MM.1S (cell line): Measurements from ENCODE around the gene PIK3R5.

Experiments
- DNase-seq: peaks from one replicate; pipeline ENCODE4 v3.0.0-alpha.2; 2015
- H2AFZ ChIP-seq: fragments of 300-600 bp; sonication (generic); 2 replicates; pipeline ENCODE4 v1.6.0; 2016; ENCODE audit warnings: antibody characterized with exemption, low read length
- H3F3A ChIP-seq: fragments of 300-600 bp; sonication (generic); 2 replicates; pipeline ENCODE4 v1.6.1; 2016; ENCODE audit warnings: mild to moderate bottlenecking, antibody characterized with exemption, low read length, moderate library complexity, mixed read lengths; ENCODE audit not compliant: insufficient read depth
- H3K27ac ChIP-seq: fragments of 300-600 bp; sonication (generic); 2 replicates; pipeline ENCODE4 v1.5.1; 2016; ENCODE audit warnings: mild to moderate bottlenecking, low read length
- H3K27me3 ChIP-seq: fragments of 300-600 bp; sonication (generic); replicated peaks from 2 replicates; pipeline ENCODE4 v1.6.0; 2016; ENCODE audit warnings: low read length; ENCODE audit not compliant: insufficient read depth
- H3K36me3 ChIP-seq: fragments of 300-600 bp; sonication (generic); replicated peaks from 2 replicates; pipeline ENCODE4 v1.6.1; 2016; ENCODE audit warnings: mild to moderate bottlenecking, low read length, mixed read lengths; ENCODE audit not compliant: insufficient read depth
- H3K4me1 ChIP-seq: fragments of 300-600 bp; sonication (generic); 2 replicates; pipeline ENCODE4 v1.6.1; 2016; ENCODE audit warnings: low read length, mixed read lengths
- H3K4me2 ChIP-seq: fragments of 300-600 bp; sonication (generic); 2 replicates; pipeline ENCODE4 v1.6.0; 2016; ENCODE audit warnings: low read depth, low read length
- H3K4me3 ChIP-seq: fragments of 300-600 bp; sonication (generic); 2 replicates; pipeline ENCODE4 v1.5.1; 2016; ENCODE audit warnings: low read length, mixed read lengths
- H3K79me2 ChIP-seq: fragments of 300-600 bp; sonication (generic); 2 replicates; pipeline ENCODE4 v1.6.1; 2016; ENCODE audit warnings: mixed run types, low read length, mixed read lengths
- H3K9ac ChIP-seq: fragments of 300-600 bp; sonication (generic); 2 replicates; pipeline ENCODE4 v1.6.1; 2016; ENCODE audit warnings: low read length, mixed read lengths
- H3K9me2 ChIP-seq: fragments of 300-600 bp; sonication (generic); replicated peaks from 2 replicates; pipeline ENCODE4 v1.6.1; 2016; ENCODE audit warnings: mild to moderate bottlenecking, low read length, mixed read lengths; ENCODE audit not compliant: insufficient read depth
- H3K9me3 ChIP-seq: fragments of 300-600 bp; sonication (generic); replicated peaks from 2 replicates; pipeline ENCODE4 v1.6.1; 2016; ENCODE audit warnings: mild to moderate bottlenecking, low read length, mixed read lengths; ENCODE audit not compliant: insufficient read depth
- H4K20me1 ChIP-seq: fragments of 300-600 bp; sonication (generic); 2 replicates; pipeline ENCODE4 v1.6.1; 2016; ENCODE audit warnings: mild to moderate bottlenecking, low read length, moderate library complexity, mixed read lengths; ENCODE audit not compliant: insufficient read depth
- EZH2 ChIP-seq: fragments of 300-600 bp; sonication (generic); optimal IDR thresholded peaks from 2 replicates; pipeline ENCODE3; 2017; ENCODE audit warnings: low read depth, mild to moderate bottlenecking, antibody characterized with exemption, low read length, mixed read lengths
- EZH2phosphoT487 ChIP-seq: fragments of 300-600 bp; sonication (generic); IDR thresholded peaks from 2 replicates; pipeline ENCODE4 v1.6.1; 2018; ENCODE audit warnings: antibody characterized with exemption, low read length
- TF ChIP-seq, protein P1 (sequence below): fragments of 300-600 bp; sonication (generic); IDR thresholded peaks from 2 replicates; pipeline ENCODE4 v1.5.1; 2016; ENCODE audit warnings: antibody characterized with exemption, low read length, mixed read lengths

PIK3R5 gene

DNA sequence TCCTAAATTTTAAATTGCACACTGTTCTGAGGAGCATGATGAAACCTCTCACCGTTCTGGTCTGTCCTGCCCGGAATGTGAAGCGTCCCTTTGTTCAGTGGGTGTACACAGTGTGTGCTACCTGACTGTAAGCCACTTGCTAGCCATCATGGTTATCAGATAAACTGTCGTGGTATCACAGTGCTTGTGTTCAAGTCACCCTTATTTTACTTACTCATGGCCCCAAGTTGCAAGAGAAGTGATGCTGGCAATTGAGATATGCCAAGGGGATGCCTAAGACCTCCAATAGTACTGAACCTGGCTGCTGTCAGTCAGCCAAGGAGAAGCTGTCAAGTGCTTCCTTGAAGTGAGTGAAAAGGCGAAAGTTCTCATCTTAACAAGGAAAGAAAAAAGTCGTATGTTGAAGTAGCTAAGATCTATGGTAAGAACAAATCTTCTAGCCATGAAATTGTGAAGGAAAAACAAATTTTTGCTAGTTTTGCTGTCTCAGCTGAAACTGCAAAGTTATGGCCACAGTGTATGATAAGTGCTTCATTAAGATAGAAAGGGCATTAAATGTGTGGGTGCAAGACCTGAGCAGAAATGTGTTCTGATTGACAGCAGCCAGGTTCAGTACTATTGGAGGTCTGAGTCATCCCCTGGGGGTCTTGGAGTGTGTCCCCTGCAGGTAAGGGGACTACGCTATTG lies 103.9 kb downstream of the PIK3R5 start:
- H3K4me3 ChIP-seq, result no peak overlapping the region
- H3F3A ChIP-seq, result no peaks in the 10 kb centered on the region
- H3K9me2 ChIP-seq, result no peaks in the 10 kb centered on the region
- DNase-seq, result no peak
- H3K9ac ChIP-seq, result no peak overlapping the region
- H3K36me3 ChIP-seq, result no peaks in the 10 kb centered on the region
- no peak overlapping the region for H2AFZ ChIP-seq
- H3K4me1 ChIP-seq, result peaks cover 7% of the 10 kb centered on the region; the same call in 1 of the 2 replicates
- no peak overlapping the region for H3K27ac ChIP-seq
- H3K27me3 ChIP-seq, result no peaks in the 10 kb centered on the region
- no peaks in the 10 kb centered on the region for H3K79me2 ChIP-seq
- H3K4me2 ChIP-seq, result no peak overlapping the region
- TF ChIP-seq, protein P1, sequence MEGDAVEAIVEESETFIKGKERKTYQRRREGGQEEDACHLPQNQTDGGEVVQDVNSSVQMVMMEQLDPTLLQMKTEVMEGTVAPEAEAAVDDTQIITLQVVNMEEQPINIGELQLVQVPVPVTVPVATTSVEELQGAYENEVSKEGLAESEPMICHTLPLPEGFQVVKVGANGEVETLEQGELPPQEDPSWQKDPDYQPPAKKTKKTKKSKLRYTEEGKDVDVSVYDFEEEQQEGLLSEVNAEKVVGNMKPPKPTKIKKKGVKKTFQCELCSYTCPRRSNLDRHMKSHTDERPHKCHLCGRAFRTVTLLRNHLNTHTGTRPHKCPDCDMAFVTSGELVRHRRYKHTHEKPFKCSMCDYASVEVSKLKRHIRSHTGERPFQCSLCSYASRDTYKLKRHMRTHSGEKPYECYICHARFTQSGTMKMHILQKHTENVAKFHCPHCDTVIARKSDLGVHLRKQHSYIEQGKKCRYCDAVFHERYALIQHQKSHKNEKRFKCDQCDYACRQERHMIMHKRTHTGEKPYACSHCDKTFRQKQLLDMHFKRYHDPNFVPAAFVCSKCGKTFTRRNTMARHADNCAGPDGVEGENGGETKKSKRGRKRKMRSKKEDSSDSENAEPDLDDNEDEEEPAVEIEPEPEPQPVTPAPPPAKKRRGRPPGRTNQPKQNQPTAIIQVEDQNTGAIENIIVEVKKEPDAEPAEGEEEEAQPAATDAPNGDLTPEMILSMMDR, result no peak
- TF ChIP-seq EZH2phosphoT487, result no peak
- no peak for TF ChIP-seq EZH2
- H4K20me1 ChIP-seq, result no peaks in the 10 kb centered on the region
- H3K9me3 ChIP-seq, result no peaks in the 10 kb centered on the region

- Histone ChIP-seq H3K27ac (no peak overlapping the region), H3K9ac (no peak overlapping the region)
Observed at GRCh38 chr17:8859804-8860430, 105.6 kb downstream of the PIK3R5 start.

DNA sequence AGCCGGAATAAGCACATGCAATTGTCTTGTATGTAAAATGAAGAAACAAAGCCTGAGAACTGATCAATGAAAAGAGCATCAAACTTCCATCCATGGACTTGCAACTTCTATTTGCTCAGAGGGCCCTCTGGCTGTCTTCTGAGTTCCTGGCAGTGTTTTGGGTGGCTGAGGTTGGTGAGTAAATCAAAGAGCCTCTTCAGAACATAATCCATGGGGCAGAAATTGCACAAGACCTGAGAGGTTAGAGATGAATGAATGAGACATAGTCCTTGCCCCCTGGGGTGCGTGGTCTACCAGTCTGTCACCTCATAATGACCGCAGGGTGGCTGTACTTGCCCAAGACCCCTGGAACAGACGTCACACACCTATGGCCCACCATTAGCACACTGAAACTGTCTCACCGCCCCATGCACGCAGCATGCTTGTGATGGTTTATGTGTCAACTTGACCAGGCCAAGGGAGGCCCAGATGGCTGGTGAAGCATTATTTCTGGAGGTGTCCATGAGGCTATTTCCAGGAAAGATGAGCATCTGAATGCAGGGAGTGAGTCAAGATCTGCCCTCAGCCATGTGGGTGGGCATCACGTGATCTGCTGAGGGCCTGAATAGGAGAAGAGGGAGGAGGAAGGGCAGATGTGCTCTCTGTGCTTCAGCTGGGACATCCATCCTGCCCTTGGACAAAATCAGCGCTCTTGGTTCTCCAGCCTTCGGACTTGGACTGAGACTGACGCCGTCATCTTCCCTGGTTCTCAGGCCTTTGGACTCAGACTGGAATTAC lies 106.3 kb downstream of the PIK3R5 start:
- H3K27ac ChIP-seq, result no peak overlapping the region
- H3K4me3 ChIP-seq, result no peak overlapping the region
- no peak overlapping the region for H3K9ac ChIP-seq
- no peaks in the 10 kb centered on the region for H3K9me3 ChIP-seq
- peaks cover 7% of the 10 kb centered on the region; the same call in 1 of the 2 replicates for H3K4me1 ChIP-seq
- DNase-seq, result no peak
- no peaks in the 10 kb centered on the region for H3K36me3 ChIP-seq
- TF ChIP-seq EZH2phosphoT487 (no peak), EZH2 (no peak)
- TF ChIP-seq, protein P1, result no peak
- no peak overlapping the region for H3K4me2 ChIP-seq
- no peaks in the 10 kb centered on the region for H3K27me3 ChIP-seq
- H3K9me2 ChIP-seq, result no peaks in the 10 kb centered on the region
- no peaks in the 10 kb centered on the region for H4K20me1 ChIP-seq
- no peak overlapping the region for H2AFZ ChIP-seq
- H3F3A ChIP-seq, result no peaks in the 10 kb centered on the region
- H3K79me2 ChIP-seq, result no peaks in the 10 kb centered on the region

More at GRCh38 chr17:8859804-8860430, 105.6 kb downstream of the PIK3R5 start:
- H3K4me2 ChIP-seq, result no peak overlapping the region
- H3K9me3 ChIP-seq, result no peaks in the 10 kb centered on the region
- H3K4me1 ChIP-seq, result peaks cover 7% of the 10 kb centered on the region; the same call in 1 of the 2 replicates
- no peak for DNase-seq
- no peaks in the 10 kb centered on the region for H4K20me1 ChIP-seq
- no peaks in the 10 kb centered on the region for H3K79me2 ChIP-seq
- H3K36me3 ChIP-seq, result no peaks in the 10 kb centered on the region
- H3F3A ChIP-seq, result no peaks in the 10 kb centered on the region
- H3K4me3 ChIP-seq, result no peak overlapping the region
- H2AFZ ChIP-seq, result no peak overlapping the region
- no peaks in the 10 kb centered on the region for H3K9me2 ChIP-seq
- H3K27me3 ChIP-seq, result no peaks in the 10 kb centered on the region
- TF ChIP-seq, protein P1, result no peak
- TF ChIP-seq EZH2phosphoT487 (no peak), EZH2 (no peak)
